ENCODE measurements around the gene OGT. TPM values are rescaled to one million over a fixed set of nuclear protein-coding genes. Genes with fewer than 3 reads are reported as not detected.

OGT gene
- total RNA-seq, 1 donor from 2014 or later = 210 TPM

GRCh38 chrX:71546879-71547278 is 14.0 kb downstream of the OGT start:
- Mint-ChIP-seq H3K27me3 (ENCODE audit: unreplicated experiment) (no peaks in the 10 kb centered on the region), H3K27ac (ENCODE audit: unreplicated experiment) (no peak overlapping the region), H3K4me3 (ENCODE audit: unreplicated experiment) (no peak overlapping the region), H3K36me3 (ENCODE audit: unreplicated experiment) (peaks cover 15% of the 10 kb centered on the region), H3K4me1 (ENCODE audit: unreplicated experiment) (peaks cover 26% of the 10 kb centered on the region), H3K9me3 (ENCODE audit: unreplicated experiment) (no peaks in the 10 kb centered on the region)
- no peak for DNase-seq (ENCODE audit: extremely low spot score, unreplicated experiment)
- no peak for TF ChIP-seq CTCF (IDR thresholded peaks at IDR 0.05)

DNA sequence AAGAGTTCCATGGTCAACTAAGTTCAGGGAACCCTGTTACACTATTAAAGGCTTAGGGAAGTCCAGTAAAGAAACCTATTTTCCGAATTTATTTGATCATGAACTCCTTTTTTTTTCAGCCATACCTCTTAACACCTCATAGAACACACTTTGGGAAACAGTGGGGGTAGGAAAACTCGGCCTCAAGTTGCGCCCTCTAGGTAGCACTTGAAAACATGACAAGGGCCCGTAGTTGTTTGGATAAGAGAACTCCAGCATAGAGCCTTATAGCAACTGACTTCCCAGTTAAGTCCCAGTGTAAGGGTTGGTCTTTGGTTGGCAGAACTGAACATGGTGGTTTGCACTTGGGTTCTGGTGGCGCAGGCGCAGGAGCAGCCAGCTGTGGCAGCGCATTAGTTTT is 14.4 kb downstream of the OGT start:
- Mint-ChIP-seq H3K27me3 (ENCODE audit: unreplicated experiment) (no peaks in the 10 kb centered on the region), H3K4me3 (ENCODE audit: unreplicated experiment) (no peak overlapping the region), H3K4me1 (ENCODE audit: unreplicated experiment) (peaks cover 22% of the 10 kb centered on the region), H3K27ac (ENCODE audit: unreplicated experiment) (no peak overlapping the region), H3K9me3 (ENCODE audit: unreplicated experiment) (no peaks in the 10 kb centered on the region), H3K36me3 (ENCODE audit: unreplicated experiment) (peaks cover 15% of the 10 kb centered on the region)
- no peak for DNase-seq (ENCODE audit: extremely low spot score, unreplicated experiment)
- TF ChIP-seq CTCF (IDR thresholded peaks at IDR 0.05) = no peak

- TF ChIP-seq CTCF (IDR thresholded peaks at IDR 0.05) = no peak
- no peak overlapping the region for H3K27ac Mint-ChIP-seq (ENCODE audit: unreplicated experiment)
- no peak overlapping the region for H3K4me3 Mint-ChIP-seq (ENCODE audit: unreplicated experiment)
- H3K27me3 Mint-ChIP-seq (ENCODE audit: unreplicated experiment) = no peaks in the 10 kb centered on the region
- H3K36me3 Mint-ChIP-seq (ENCODE audit: unreplicated experiment) = peaks cover 18% of the 10 kb centered on the region
- DNase-seq (ENCODE audit: extremely low spot score, unreplicated experiment) = no peak
- peaks cover 2% of the 10 kb centered on the region for H3K4me1 Mint-ChIP-seq (ENCODE audit: unreplicated experiment)
- H3K9me3 Mint-ChIP-seq (ENCODE audit: unreplicated experiment) = no peaks in the 10 kb centered on the region
Measured at GRCh38 chrX:71549986-71550385, 17.1 kb downstream of the OGT start.

DNA sequence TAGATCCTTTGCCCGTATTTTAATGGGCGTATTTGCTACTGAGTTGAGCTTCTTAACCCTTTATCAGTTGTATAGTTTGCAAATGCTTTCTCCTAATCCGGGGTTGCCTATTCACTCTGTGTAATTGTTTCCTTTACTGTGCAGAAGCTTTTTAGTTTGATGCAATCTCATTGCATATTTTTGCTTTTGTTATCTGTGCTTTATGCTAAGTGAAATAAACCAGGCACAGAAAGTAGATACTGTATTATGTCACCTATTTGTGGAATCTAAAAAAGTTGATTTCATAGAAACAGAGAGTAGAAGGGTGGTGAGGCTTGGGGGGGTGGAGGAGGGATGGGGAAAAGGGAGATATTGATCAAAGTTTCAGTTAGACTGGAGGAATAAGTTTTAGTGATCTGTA is 17.7 kb downstream of the OGT start:
- Mint-ChIP-seq H3K4me3 (ENCODE audit: unreplicated experiment) (no peak overlapping the region), H3K4me1 (ENCODE audit: unreplicated experiment) (no peaks in the 10 kb centered on the region), H3K36me3 (ENCODE audit: unreplicated experiment) (peaks cover 18% of the 10 kb centered on the region), H3K27ac (ENCODE audit: unreplicated experiment) (no peak overlapping the region), H3K9me3 (ENCODE audit: unreplicated experiment) (no peaks in the 10 kb centered on the region), H3K27me3 (ENCODE audit: unreplicated experiment) (no peaks in the 10 kb centered on the region)
- no peak for DNase-seq (ENCODE audit: extremely low spot score, unreplicated experiment)
- TF ChIP-seq CTCF (IDR thresholded peaks at IDR 0.05) = no peak

DNA sequence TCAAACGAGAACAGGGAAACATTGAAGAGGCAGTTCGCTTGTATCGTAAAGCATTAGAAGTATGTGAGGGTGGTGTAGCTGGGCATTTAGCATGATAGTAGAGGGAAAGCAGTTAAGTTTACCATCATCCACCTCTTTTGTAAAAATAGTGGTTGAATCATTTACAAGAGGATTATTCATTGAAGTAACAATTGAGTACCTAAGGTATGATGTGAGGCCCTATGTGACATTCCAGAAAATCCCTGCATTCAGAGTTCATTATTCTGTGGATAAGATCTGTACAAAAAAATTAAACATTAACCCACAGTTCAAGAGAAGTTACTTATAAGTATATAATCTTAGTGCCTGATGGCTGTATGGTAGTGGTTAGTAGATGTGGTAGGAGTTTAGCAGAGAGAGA is 23.1 kb downstream of the OGT start:
- no peaks in the 10 kb centered on the region for H3K4me1 Mint-ChIP-seq (ENCODE audit: unreplicated experiment)
- H3K4me3 Mint-ChIP-seq (ENCODE audit: unreplicated experiment) = no peak overlapping the region
- no peak for TF ChIP-seq CTCF (IDR thresholded peaks at IDR 0.05)
- H3K9me3 Mint-ChIP-seq (ENCODE audit: unreplicated experiment) = no peaks in the 10 kb centered on the region
- H3K27ac Mint-ChIP-seq (ENCODE audit: unreplicated experiment) = no peak overlapping the region
- no peaks in the 10 kb centered on the region for H3K27me3 Mint-ChIP-seq (ENCODE audit: unreplicated experiment)
- DNase-seq (ENCODE audit: extremely low spot score, unreplicated experiment) = no peak
- peaks cover 24% of the 10 kb centered on the region for H3K36me3 Mint-ChIP-seq (ENCODE audit: unreplicated experiment)

Data from osteocyte (in vitro differentiated cells).